ENCODE measurements around the gene AK1.

Gene AK1

DNA sequence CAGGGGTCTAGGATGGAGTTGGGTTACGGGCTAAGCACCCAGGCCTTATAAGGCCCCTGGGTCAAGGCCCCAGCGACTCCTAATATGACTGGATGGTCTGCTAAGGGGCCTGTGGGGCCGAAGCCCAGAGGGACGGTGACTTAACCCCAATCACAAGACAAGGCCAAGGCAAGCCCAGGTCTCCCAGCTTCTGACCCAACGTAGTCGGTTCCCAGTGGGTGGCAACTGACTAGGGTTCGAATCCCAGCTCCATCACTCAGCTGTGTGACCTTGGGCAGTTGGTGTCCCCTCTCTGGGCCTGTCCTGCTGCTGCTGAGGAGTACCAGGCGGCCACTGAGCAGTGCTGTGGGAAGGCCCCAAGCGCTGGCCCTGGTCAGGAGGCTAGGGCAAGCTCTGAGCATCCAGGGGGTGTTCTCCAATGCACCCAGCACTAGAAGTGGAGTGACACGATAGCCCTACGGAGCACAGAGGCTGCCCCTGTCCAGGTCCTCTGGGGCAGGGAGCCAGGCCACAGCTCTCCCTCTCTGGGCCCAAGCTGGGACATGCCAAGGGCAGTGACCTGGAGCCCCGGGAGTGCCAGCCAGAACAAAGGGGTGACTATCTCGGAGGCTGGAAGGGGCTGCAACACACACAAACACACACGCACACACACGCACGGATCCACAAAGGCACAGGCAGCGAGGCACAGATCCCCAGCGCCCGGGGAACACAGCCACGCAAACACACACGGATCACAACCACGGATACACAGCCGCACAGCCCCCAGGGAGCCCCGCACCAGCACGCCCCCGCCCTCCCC is 512 bp downstream of the AK1 start:
- TF ChIP-seq, protein P1, sequence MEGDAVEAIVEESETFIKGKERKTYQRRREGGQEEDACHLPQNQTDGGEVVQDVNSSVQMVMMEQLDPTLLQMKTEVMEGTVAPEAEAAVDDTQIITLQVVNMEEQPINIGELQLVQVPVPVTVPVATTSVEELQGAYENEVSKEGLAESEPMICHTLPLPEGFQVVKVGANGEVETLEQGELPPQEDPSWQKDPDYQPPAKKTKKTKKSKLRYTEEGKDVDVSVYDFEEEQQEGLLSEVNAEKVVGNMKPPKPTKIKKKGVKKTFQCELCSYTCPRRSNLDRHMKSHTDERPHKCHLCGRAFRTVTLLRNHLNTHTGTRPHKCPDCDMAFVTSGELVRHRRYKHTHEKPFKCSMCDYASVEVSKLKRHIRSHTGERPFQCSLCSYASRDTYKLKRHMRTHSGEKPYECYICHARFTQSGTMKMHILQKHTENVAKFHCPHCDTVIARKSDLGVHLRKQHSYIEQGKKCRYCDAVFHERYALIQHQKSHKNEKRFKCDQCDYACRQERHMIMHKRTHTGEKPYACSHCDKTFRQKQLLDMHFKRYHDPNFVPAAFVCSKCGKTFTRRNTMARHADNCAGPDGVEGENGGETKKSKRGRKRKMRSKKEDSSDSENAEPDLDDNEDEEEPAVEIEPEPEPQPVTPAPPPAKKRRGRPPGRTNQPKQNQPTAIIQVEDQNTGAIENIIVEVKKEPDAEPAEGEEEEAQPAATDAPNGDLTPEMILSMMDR (IDR thresholded peaks at IDR 0.05; ENCODE audit: low read length) = no peak
- no peak for TF ChIP-seq EZH2 (optimal IDR thresholded peaks at IDR 0.05; ENCODE audit: low read depth, low read length)
- no peak for TF ChIP-seq EZH2phosphoT487 (IDR thresholded peaks at IDR 0.05; ENCODE audit: low read length)
- Histone ChIP-seq H3K4me2 (ENCODE audit: low read depth, low read length) (peak overlapping the region; percentile 83), H3K9me3 (replicated peaks; ENCODE audit: insufficient read depth, low read length) (no peaks in the 10 kb centered on the region), H3K9me2 (replicated peaks; ENCODE audit: insufficient read depth, low read length) (no peaks in the 10 kb centered on the region), H3K79me2 (ENCODE audit: low read length) (no peaks in the 10 kb centered on the region), H4K20me1 (ENCODE audit: insufficient read depth, low read length) (no peaks in the 10 kb centered on the region), H3K27ac (ENCODE audit: low read length) (no peak overlapping the region), H3K27me3 (replicated peaks; ENCODE audit: insufficient read depth, low read length) (no peaks in the 10 kb centered on the region), H2AFZ (ENCODE audit: low read length) (peak overlapping the region; percentile 91), H3F3A (ENCODE audit: insufficient read depth, low read length) (no peaks in the 10 kb centered on the region), H3K9ac (ENCODE audit: low read length) (peak overlapping the region; percentile 16; the same call in 1 of the 2 replicates), H3K4me1 (ENCODE audit: low read length) (no peaks in the 10 kb centered on the region), H3K4me3 (ENCODE audit: low read length) (peak overlapping the region; percentile 65), H3K36me3 (replicated peaks; ENCODE audit: insufficient read depth, low read length) (no peaks in the 10 kb centered on the region)
- DNase-seq = no peak

DNA sequence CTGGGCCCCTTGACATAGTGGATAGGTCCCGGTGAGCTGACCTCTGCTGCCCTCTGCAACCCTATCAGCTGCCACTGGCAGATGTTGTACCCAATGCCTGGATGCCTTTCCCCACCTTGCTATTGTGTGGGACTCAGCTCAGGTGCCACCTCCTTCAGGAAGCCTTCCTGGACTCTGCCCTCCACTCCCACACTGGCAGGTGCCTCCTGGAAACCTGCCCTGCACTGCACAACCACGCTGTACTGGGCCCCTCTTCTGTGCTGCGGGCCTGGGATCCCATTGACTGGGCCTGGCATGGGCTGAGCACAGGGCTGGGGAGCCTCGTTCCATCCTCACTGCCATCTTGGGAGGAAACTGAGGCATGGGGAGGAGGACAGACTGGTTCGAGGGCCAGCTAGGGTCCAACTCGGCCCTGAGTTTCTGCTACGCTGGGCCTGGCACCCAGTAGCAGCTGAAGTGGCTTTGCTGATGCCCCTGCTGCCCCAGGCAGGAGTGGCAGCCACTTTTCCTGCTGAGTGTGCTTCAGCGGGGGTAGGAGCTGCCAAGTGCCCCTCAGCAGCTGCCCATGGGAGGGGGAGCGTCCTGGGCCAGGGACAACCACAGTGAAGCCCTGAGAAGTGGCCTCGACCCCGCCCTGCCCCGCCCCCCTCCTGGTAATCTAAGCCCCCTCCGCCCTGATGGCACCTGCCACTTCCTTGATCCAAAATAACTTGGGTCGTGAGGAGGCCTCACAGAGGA is 1.3 kb downstream of the AK1 start:
- no peak overlapping the region for H3K9ac ChIP-seq (ENCODE audit: low read length)
- no peaks in the 10 kb centered on the region for H3K4me1 ChIP-seq (ENCODE audit: low read length)
- no peaks in the 10 kb centered on the region for H3K9me2 ChIP-seq (replicated peaks; ENCODE audit: insufficient read depth, low read length)
- H2AFZ ChIP-seq (ENCODE audit: low read length) = no peak overlapping the region
- H3K27ac ChIP-seq (ENCODE audit: low read length) = no peak overlapping the region
- no peak for DNase-seq
- TF ChIP-seq EZH2phosphoT487 (IDR thresholded peaks at IDR 0.05; ENCODE audit: low read length) = no peak
- no peak for TF ChIP-seq EZH2 (optimal IDR thresholded peaks at IDR 0.05; ENCODE audit: low read depth, low read length)
- TF ChIP-seq, protein P1 (IDR thresholded peaks at IDR 0.05; ENCODE audit: low read length) = no peak
- H3K4me2 ChIP-seq (ENCODE audit: low read depth, low read length) = no peak overlapping the region
- no peaks in the 10 kb centered on the region for H3F3A ChIP-seq (ENCODE audit: insufficient read depth, low read length)
- no peaks in the 10 kb centered on the region for H3K36me3 ChIP-seq (replicated peaks; ENCODE audit: insufficient read depth, low read length)
- no peaks in the 10 kb centered on the region for H3K79me2 ChIP-seq (ENCODE audit: low read length)
- no peaks in the 10 kb centered on the region for H3K9me3 ChIP-seq (replicated peaks; ENCODE audit: insufficient read depth, low read length)
- no peak overlapping the region for H3K4me3 ChIP-seq (ENCODE audit: low read length)
- H3K27me3 ChIP-seq (replicated peaks; ENCODE audit: insufficient read depth, low read length) = no peaks in the 10 kb centered on the region
- no peaks in the 10 kb centered on the region for H4K20me1 ChIP-seq (ENCODE audit: insufficient read depth, low read length)

DNA sequence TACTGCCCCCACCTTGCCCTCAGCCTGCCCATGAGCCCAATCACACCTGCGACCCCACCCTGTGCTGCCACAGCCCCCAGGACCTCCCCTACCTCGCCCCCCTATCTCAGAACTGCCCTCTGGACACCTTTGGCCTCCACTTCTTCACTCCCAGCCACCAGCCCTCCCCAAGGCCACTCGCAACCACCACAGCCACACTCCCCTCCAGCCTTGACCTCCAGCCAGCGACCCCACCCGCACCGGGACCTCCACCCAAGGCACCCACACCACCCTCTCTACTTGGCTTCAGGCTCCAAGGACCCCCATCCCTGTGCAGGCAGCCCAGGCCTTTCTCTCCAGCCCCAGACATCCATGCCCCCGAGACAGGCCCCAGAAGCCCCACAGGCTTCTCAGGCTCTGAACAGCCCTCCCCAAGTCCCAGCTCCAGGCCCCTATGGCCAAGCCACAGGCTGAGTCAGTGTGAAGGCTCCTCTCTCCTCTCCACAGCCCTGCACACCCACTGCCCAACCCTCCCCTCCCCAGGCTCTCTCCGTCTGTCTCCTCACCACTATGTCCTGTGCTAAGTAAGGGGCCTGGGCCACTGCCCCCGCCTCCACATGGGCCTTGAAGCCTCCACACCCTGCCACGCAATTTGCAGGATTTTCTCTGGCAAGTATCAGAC is 2.0 kb downstream of the AK1 start:
- H3K9me2 ChIP-seq (replicated peaks; ENCODE audit: insufficient read depth, low read length) = no peaks in the 10 kb centered on the region
- no peak overlapping the region for H3K27ac ChIP-seq (ENCODE audit: low read length)
- H3K4me3 ChIP-seq (ENCODE audit: low read length) = no peak overlapping the region
- H3F3A ChIP-seq (ENCODE audit: insufficient read depth, low read length) = no peaks in the 10 kb centered on the region
- no peak overlapping the region for H2AFZ ChIP-seq (ENCODE audit: low read length)
- TF ChIP-seq EZH2 (optimal IDR thresholded peaks at IDR 0.05; ENCODE audit: low read depth, low read length) (no peak), EZH2phosphoT487 (IDR thresholded peaks at IDR 0.05; ENCODE audit: low read length) (no peak)
- TF ChIP-seq, protein P1 (IDR thresholded peaks at IDR 0.05; ENCODE audit: low read length) = no peak
- H3K4me1 ChIP-seq (ENCODE audit: low read length) = no peaks in the 10 kb centered on the region
- H4K20me1 ChIP-seq (ENCODE audit: insufficient read depth, low read length) = no peaks in the 10 kb centered on the region
- H3K27me3 ChIP-seq (replicated peaks; ENCODE audit: insufficient read depth, low read length) = no peaks in the 10 kb centered on the region
- H3K9ac ChIP-seq (ENCODE audit: low read length) = no peak overlapping the region
- no peaks in the 10 kb centered on the region for H3K9me3 ChIP-seq (replicated peaks; ENCODE audit: insufficient read depth, low read length)
- H3K79me2 ChIP-seq (ENCODE audit: low read length) = no peaks in the 10 kb centered on the region
- H3K4me2 ChIP-seq (ENCODE audit: low read depth, low read length) = no peak overlapping the region
- H3K36me3 ChIP-seq (replicated peaks; ENCODE audit: insufficient read depth, low read length) = no peaks in the 10 kb centered on the region
- no peak for DNase-seq
